Measurements from ENCODE around the gene MBTPS1.

MBTPS1 gene

GRCh38 chr16:84039696-84040095, 77.0 kb downstream of the MBTPS1 start:
- Mint-ChIP-seq H3K9me3 (peaks cover 15% of the 10 kb centered on the region), H3K4me1 (peaks cover 61% of the 10 kb centered on the region), H3K27ac (no peak overlapping the region), H3K4me3 (no peak overlapping the region), H3K27me3 (ENCODE audit: low read depth, poor library complexity) (peaks cover 34% of the 10 kb centered on the region), H3K36me3 (ENCODE audit: low read depth) (peaks cover 4% of the 10 kb centered on the region)
- TF ChIP-seq, protein P1, sequence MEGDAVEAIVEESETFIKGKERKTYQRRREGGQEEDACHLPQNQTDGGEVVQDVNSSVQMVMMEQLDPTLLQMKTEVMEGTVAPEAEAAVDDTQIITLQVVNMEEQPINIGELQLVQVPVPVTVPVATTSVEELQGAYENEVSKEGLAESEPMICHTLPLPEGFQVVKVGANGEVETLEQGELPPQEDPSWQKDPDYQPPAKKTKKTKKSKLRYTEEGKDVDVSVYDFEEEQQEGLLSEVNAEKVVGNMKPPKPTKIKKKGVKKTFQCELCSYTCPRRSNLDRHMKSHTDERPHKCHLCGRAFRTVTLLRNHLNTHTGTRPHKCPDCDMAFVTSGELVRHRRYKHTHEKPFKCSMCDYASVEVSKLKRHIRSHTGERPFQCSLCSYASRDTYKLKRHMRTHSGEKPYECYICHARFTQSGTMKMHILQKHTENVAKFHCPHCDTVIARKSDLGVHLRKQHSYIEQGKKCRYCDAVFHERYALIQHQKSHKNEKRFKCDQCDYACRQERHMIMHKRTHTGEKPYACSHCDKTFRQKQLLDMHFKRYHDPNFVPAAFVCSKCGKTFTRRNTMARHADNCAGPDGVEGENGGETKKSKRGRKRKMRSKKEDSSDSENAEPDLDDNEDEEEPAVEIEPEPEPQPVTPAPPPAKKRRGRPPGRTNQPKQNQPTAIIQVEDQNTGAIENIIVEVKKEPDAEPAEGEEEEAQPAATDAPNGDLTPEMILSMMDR (IDR thresholded peaks at IDR 0.05), result no peak
- no peak for DNase-seq

DNA sequence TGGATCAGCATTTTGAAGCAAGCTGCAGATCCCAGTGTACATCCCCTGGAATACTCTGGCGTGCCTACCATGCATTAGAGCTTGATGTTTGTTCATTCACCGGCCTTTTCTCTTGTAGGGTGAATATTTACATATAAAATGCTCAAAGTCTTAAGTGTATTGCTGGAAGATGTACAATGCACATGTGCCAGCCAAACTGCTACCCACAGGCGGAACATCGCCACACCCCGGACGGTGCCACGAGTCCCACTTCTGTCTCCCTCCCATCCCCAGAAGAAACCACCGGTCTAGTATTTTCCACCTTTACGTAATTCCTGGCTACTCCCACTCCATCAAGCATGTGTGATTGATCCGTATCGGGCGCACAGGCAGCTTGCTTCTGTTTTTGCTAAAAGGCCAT, 78.3 kb downstream of the MBTPS1 start:
- H3K36me3 Mint-ChIP-seq (ENCODE audit: low read depth), result peaks cover 4% of the 10 kb centered on the region
- H3K9me3 Mint-ChIP-seq, result peaks cover 15% of the 10 kb centered on the region
- no peak overlapping the region for H3K27ac Mint-ChIP-seq
- TF ChIP-seq, protein P1 (IDR thresholded peaks at IDR 0.05), result no peak
- no peak for DNase-seq
- peaks cover 29% of the 10 kb centered on the region for H3K27me3 Mint-ChIP-seq (ENCODE audit: low read depth, poor library complexity)
- H3K4me1 Mint-ChIP-seq, result peaks cover 50% of the 10 kb centered on the region
- no peak overlapping the region for H3K4me3 Mint-ChIP-seq

GRCh38 chr16:84036982-84037425, 79.7 kb downstream of the MBTPS1 start:
- Mint-ChIP-seq H3K27me3 (ENCODE audit: low read depth, poor library complexity) (peaks cover 17% of the 10 kb centered on the region), H3K4me1 (peaks cover 41% of the 10 kb centered on the region), H3K27ac (no peak overlapping the region), H3K36me3 (ENCODE audit: low read depth) (peaks cover 4% of the 10 kb centered on the region), H3K4me3 (no peak overlapping the region), H3K9me3 (peaks cover 15% of the 10 kb centered on the region)
- DNase-seq, result no peak
- TF ChIP-seq, protein P1 (IDR thresholded peaks at IDR 0.05), result no peak

- H3K4me1 Mint-ChIP-seq, result peaks cover 39% of the 10 kb centered on the region
- TF ChIP-seq, protein P1 (IDR thresholded peaks at IDR 0.05), result no peak
- peaks cover 15% of the 10 kb centered on the region for H3K9me3 Mint-ChIP-seq
- DNase-seq, result no peak
- H3K36me3 Mint-ChIP-seq (ENCODE audit: low read depth), result peaks cover 4% of the 10 kb centered on the region
- H3K4me3 Mint-ChIP-seq, result no peak overlapping the region
- H3K27ac Mint-ChIP-seq, result no peak overlapping the region
- H3K27me3 Mint-ChIP-seq (ENCODE audit: low read depth, poor library complexity), result peaks cover 14% of the 10 kb centered on the region
These were observed 80.6 kb downstream of the MBTPS1 start for GRCh38 chr16:84036131-84036530.

DNA sequence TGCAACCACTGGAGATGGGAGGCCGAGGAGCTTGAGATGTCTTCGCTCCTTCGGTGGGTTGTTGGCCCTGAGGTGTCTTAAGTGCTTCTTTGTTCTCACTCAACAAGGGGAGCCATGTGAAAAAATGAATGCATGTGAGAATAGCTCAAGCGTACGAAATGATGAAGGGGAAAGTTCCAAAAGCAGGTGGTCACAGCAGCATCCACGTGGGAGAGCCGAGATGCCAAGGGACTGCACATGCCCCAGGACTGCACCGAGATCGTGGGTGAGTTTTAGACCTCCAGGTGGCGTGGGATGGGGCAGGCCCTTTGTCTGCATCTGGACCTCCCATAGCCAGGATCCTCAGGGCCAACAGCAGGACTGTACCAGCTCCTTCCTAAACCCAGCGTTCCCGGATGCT, 82.2 kb downstream of the MBTPS1 start:
- H3K27me3 Mint-ChIP-seq (ENCODE audit: low read depth, poor library complexity), result peaks cover 16% of the 10 kb centered on the region
- TF ChIP-seq, protein P1 (IDR thresholded peaks at IDR 0.05), result no peak
- peaks cover 15% of the 10 kb centered on the region for H3K9me3 Mint-ChIP-seq
- peaks cover 33% of the 10 kb centered on the region for H3K4me1 Mint-ChIP-seq
- H3K27ac Mint-ChIP-seq, result no peak overlapping the region
- DNase-seq, result no peak
- peaks cover 4% of the 10 kb centered on the region for H3K36me3 Mint-ChIP-seq (ENCODE audit: low read depth)
- H3K4me3 Mint-ChIP-seq, result no peak overlapping the region
